ENCODE measurements around the gene KLF18. TPM values are rescaled to one million over a fixed set of nuclear protein-coding genes. Genes with fewer than 3 reads are reported as not detected.
"Not testable (repeated sequence)": the region's sequence is repeated elsewhere in the genome, so short reads cannot be mapped to it uniquely, and the experiment has no call there.

The KLF18 gene
- polyA plus RNA-seq (ENCODE audit: insufficient read length), result not detected

- no peak for DNase-seq
Observed at GRCh38 chr1:44141531-44141930, at the start of gene KLF18. KLF18 (minus strand) TSS chr1:44141631; CDS start chr1:44141631, 0 bp downstream.

DNA sequence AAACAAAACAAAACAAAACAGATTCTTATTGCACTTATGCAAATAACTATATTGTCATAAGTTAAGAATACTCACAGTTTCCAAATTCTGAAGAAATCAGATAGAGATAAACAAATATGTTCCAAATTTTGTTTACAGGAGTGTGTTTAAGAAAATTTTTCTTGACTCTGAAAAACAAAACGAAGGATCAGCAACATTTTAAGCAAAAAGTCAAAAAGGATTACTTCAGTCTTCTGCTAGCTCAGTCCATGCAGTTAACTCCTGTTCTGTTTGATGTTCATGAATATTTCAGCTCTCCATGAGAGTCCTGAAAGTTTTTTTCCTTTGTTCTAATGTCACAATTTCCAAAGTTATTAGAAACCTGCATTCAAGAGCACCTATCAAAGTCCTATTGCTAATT lies 33.2 kb upstream of the KLF18 start:
- no peak for DNase-seq

GRCh38 chr1:44170281-44170823 lies 28.9 kb upstream of the KLF18 start:
- no peak for DNase-seq

GRCh38 chr1:44168520-44169098 lies 27.2 kb upstream of the KLF18 start:
- DNase-seq, result no peak

DNA sequence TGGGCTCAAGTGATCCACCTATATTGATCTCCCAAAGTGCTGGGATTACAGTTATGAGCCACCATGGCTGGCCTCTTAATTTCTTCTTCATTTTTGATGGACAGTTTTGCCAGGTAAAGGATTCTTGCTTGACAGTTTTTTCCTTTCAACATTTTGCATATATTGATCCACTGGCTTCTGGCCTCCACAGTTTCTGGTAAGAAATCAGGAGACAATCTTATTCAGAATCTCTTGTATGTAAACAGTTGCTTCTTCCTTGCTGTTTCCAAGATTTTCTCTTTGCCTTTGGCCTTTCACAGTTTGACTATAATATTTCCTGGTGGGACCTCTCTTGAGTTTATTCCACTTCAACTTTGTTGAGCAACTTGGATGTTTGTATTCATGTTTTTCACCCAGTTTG lies 20.1 kb upstream of the KLF18 start:
- no peak for DNase-seq

GRCh38 chr1:44158871-44159270 lies 17.4 kb upstream of the KLF18 start:
- no peak for DNase-seq

GRCh38 chr1:44157903-44158302 lies 16.5 kb upstream of the KLF18 start:
- DNase-seq, result no peak

DNA sequence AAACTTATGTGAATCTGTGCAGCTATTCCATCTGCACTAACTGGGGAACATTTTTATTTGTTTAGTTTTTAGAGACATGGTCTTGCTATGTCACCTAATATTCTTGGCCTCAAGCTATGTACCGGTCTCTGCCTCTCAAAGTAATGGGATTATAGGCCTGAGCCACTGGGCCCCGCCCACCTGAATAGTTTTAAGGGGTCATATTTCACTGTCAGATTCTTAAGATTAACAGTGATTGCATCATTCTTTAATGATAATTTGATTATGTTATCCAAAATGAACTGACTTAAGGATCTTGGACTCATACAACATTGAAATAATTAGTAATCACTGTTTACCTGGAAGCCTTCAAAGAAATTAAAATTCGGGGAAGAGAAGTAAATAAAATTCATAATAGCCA lies 12.6 kb upstream of the KLF18 start:
- DNase-seq, result no peak

DNA sequence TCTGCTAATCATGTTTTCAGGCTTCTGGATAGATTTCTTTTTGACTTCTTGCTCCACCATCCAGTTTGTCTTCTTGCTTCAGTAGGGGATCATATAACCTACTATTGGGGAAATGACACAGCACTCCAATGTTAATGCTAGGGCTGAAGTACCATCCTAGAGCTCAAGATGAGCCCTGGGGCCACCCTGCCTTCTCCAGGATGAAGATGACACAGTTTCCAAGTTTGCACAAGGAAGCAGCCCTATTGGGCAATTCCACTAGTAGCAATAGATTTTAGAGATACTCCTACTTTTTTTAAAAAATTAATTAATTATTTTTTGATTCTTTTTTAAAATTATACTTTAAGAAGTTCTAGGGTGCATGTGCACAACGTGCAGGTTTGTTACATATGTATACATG lies 11.3 kb upstream of the KLF18 start:
- no peak for DNase-seq

DNA sequence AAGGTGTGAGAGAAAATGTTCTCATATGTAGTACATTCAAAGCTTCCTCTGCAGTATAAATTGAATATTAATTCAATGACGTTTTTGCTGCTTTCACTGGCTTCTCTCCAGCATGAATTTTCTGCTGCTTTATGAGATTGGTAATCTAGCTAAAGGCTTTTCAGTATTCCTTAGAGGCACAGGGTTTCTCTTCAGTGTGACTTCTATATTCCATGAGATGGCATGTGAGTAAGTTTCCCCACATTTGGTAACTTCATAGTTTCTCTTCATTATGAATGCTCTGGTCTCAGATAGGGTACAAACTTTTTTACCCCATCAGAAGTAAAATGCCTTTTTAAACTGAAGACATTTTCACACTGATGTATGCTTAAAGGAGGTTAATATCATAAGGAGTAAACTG lies 10.4 kb upstream of the KLF18 start:
- no peak for DNase-seq

GRCh38 chr1:44151332-44151731 lies 9.9 kb upstream of the KLF18 start:
- no peak for DNase-seq

- DNase-seq, result no peak
Observed at GRCh38 chr1:44147582-44147981, 6.2 kb upstream of the KLF18 start.

- DNase-seq, result no peak
Observed at GRCh38 chr1:44146536-44147361, 5.3 kb upstream of the KLF18 start.

- DNase-seq, result no peak
Observed at GRCh38 chr1:44144962-44145756, 3.7 kb upstream of the KLF18 start.

DNA sequence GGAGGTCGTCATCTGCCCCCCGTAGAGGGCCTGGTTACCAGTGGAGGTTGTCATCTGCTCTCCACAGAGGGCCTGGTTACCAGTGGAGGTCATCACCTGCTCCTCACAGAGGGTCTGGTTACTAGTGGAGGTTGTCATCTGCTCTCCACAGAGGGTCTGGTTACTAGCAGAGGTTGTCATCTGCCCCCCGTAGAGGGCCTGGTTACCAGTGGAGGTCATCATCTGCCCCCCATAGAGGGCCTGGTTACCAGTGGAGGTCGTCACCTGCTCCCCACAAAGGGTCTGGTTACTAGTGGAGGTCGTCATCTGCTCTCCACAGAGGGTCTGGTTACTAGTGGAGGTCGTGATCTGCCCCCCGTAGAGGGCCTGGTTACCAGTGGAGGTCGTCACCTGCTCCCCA lies 1.9 kb downstream of the KLF18 start:
- not testable (repeated sequence) for DNase-seq

- no peak for DNase-seq
Observed at GRCh38 chr1:44138239-44138638, 3.2 kb downstream of the KLF18 start.

DNA sequence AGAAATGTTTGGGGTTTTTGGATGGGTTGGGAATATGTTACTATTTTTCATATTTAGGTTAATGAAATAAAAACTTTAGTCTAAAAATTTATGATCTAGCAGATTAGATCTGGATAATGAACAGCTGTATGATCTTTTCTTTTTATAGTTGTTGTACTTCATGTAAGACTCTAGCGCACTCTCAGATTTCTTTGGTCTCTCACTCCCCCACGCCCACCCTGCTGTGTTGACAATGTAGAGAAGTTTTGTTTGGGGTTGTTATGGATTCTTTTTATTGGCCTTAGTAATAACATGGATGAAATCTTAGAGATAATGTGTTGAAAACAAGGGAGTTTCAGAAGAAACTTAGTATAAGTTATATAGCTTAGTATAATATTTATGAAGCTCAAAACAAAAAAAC lies 5.5 kb downstream of the KLF18 start:
- DNase-seq, result no peak

DNA sequence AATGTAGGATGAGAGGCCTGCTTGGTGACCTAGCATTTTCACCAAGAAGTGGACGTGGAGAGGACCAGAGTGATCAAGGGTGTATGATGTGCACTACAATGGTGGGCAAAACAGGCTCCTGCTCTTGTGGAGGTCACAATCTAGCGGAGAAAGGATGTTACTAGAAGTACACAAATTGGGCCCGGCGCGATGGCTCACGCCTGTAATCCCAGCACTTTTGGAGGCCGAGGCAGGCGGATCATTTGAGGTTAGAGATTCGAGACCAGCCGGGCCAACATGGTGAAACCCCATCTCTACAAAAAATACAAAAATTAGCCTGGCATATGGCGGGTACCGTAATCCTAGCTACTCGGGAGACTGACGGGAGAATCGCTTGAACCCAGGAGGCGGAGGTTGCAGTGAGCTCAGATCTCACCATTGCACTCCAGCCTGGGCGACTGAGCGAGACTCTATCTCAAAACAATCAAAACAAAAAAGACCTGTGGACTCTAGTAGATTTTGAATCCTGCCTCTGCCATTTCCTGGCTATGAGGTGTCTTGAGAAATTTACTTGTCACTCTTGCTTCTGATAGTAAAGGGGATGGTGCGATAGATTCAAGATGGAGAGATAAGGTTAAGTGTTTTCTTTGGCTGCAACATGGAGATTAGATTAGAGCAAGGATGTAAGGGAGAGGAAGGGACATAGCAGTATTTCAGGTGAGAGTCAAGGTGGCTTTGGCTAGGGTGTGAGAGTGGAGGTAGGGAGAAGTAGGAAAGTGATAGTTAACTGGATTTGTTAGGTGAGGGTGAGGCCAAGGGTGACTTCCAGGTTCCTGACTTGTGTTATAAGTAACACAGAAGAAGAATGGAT lies 7.1 kb downstream of the KLF18 start:
- no peak for DNase-seq

DNA sequence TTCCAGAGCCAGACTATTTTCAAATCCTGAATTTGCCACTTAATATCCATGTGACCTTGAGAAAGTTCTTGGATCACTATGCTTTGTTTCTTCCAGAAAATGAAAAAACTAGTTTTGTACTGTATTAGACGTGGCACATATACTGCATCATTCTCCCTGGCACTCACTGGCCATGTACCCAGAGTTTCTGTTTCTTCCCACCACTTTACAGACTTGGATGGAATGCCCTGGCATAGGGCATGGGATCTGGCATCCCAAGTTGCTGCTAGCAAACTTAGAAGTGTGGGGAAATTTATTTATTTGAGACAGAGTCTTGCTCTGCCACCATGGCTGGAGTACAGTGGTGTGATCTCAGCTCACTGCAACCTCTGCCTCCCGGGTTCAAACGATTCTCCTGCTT lies 10.0 kb downstream of the KLF18 start:
- no peak for DNase-seq

GRCh38 chr1:44129616-44130500 lies 11.6 kb downstream of the KLF18 start:
- DNase-seq, result no peak

DNA sequence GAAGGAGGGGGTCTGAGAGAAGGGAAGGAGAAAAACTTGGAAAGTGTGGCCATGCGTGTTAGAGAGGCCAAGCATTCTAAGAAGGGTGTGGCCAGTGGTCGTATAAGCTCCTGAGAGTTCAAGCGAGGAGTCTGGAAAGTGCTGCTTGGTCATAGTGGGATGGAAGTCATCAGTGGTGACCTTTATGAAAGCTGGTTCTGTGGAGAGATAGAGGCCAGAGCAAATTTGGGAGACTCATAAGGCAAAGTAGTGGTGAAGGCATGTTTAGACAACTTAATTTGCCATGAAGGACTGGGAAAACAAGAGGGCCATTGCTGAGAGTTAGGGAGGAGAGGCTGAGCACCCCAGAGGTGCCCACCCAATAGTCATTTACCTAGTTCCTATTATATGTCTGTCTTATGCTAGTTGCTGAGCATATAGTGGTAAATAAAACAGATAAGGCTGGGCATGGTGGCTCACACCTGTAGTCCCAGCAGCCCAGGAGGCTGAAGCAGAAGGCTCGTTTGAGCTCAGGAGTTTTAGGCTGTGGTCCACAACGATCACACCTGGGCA lies 21.0 kb downstream of the KLF18 start:
- no peak for DNase-seq
